22Rv1 (cell line): ENCODE results near the gene AAK1.

Experiments
- CTCF ChIP-seq: fragments of 450-650 bp; IDR thresholded peaks from 2 replicates; pipeline ENCODE4 v1.5.1; 2017; ENCODE audit warnings: mild to moderate bottlenecking
- ZFX ChIP-seq: fragments of 450-650 bp; IDR thresholded peaks from 2 replicates; pipeline ENCODE4 v1.6.1; 2017; ENCODE audit warnings: antibody characterized with exemption, borderline replicate concordance

DNA sequence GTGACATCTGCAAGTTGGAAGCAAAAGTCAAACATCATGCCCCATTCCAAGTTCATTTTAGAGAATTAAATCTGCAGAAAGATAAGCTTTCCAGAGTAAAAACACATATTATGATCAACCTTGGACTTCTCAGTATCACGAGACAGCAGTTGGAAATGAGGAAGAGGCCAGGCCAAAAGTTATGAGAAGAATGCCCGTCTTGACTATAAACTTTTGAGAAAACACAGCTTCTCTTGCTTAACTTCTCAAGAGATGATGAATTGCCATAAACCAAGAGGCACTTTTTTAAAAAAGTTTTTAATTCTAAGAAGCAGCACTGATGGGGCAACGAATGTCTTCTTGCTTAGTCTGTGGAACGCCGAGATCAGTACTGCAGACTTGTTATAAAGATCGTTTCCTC, 153.7 kb downstream of the AAK1 start:
- TF ChIP-seq CTCF = no peak
- no peak for TF ChIP-seq ZFX
